Fibroblast of skin of right biceps (primary cell): ENCODE data around the gene SLC35A1.

ENCODE experiments used
- DNase-seq: peaks from one replicate; pipeline ENCODE4 v3.0.0-alpha.2; 2013

SLC35A1 gene

DNA sequence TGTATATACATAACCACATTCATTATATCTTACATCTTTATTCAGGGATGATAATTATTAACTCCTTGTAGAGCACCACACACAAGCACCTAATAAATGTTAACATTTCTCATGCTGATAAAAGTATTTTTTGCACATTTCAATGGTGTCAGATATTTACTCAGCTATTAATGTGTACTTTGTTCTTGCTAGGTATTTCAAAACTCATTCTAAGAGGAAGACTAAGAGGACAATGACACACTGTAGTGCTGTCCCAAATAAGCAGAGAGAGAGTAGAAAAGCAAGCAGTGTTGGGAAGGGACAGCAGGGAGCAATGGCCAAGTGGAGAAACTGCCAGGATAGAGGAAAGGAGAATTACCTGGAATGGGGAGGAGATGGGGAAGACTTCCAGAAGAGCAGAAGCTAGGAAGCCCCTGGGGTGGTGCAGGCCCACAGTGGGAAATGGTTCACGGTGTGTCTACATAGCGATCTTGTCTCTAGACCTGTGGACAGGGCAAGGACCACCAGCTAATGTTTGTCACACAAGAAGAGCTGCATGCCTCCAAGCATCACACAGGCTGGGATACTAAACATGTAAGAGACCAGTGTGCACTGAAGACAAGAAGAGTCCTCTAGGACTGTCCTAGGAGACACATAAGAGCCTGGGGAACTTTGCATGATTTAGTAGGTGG lies 61.7 kb downstream of the SLC35A1 start:
- no peak for DNase-seq

DNA sequence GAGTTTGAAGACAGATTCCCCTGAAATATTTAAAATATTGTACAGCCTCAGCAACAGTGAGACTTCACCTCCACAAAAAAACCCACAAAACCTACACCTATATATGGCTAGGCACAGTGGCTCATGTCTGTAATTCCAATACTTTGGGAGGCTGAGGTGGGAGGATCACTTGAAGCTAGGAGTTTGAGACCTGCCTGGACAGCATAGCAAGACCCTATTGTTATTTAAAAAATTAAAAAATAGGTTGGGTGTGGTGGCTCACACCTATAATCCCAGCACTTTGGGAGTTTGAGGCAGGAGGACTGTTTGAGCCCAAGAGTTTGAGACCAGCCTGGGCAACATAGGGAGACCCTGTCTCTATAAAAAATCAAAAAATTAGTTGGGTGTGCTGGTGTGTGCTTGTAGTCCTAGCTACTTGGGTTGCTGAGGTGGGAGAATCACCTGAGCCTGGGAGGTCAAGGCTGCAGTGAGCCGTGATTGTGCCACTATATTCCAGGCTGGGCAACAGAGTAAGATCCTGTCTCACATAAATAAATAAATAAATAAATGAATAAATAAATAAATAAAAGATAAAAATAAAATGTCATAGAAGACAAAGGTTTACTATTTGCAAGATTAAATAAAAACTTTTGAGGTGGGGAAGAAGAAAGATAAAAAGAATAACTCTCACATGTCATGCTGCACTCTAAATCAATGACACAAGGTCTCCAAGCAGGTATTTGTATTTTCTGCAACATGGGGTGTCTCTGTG lies 65.9 kb downstream of the SLC35A1 start:
- no peak for DNase-seq

DNA sequence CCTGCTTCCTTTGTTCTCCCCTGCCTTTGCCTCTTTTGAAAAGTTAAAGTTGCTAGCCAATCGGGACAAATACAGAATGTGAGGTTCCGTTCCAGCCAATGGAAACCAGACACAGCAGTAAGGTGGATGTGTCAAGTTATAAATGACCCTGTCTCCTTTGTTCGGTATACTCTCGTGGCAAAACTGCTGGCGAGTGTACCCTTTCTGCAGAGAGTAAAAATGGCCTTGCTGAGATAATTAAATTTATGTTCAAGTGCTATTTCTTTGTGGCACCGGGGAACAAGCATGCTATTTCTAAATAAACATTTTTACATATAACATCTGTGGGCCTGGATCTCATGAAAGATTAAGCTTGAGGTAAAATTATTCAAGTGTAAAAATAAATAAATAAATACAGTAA lies 66.8 kb downstream of the SLC35A1 start:
- DNase-seq = no peak

DNA sequence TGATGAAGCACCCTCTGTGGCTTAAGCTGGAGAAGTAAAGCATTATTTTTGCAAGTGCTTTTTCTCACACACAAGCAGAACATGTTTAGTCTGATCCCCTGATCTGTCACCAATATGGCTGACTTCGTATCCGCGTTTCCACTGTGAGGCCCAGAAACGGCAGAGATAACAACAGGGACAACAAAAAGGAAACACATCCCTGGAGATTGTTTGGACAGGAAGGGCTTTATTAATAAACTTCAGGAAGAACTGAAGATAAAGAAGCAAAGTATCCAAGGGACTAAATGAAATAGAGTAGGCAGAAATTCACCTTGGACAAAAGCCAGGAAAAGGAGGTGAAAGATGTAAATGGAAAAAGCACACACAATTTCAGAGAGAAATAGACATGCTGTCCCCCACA lies 67.8 kb downstream of the SLC35A1 start:
- no peak for DNase-seq

DNA sequence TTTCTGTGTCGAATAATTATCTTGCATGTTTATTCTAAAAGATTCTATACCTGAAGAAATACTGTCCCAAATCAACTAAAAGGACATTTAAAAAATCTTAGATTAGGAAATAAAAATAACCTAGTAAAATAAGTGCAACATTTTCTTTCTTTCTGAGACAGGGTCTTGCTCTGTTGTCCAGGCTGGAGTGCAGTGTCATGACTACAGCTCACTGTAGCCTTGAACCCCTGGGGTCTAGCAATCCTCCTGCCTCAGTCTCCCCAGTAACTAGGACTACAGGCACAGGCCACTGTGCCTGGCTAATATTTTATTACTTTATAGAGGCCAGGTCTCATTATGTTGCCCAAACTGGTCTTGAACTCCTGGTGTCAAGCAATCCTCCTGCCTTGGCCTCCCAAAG lies 68.3 kb downstream of the SLC35A1 start:
- DNase-seq = no peak

DNA sequence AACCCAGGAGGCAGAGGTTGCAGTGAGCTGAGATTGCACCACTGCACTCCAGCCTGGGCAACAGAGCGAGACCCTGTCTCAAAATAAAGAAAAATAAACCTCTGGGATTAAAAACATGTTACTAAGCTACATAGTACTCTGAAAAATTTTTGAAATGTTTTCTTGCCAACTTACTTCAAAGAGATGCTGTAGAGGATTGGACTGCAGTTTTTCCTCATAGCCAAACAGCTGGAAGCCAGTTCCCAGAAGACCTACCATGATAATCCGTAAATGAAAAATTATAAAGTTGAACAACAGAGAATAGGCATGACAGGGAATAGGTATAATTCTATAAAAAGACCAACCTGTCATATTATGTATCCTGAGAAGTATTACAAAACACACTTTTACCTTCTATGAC lies 69.0 kb downstream of the SLC35A1 start:
- no peak for DNase-seq

DNA sequence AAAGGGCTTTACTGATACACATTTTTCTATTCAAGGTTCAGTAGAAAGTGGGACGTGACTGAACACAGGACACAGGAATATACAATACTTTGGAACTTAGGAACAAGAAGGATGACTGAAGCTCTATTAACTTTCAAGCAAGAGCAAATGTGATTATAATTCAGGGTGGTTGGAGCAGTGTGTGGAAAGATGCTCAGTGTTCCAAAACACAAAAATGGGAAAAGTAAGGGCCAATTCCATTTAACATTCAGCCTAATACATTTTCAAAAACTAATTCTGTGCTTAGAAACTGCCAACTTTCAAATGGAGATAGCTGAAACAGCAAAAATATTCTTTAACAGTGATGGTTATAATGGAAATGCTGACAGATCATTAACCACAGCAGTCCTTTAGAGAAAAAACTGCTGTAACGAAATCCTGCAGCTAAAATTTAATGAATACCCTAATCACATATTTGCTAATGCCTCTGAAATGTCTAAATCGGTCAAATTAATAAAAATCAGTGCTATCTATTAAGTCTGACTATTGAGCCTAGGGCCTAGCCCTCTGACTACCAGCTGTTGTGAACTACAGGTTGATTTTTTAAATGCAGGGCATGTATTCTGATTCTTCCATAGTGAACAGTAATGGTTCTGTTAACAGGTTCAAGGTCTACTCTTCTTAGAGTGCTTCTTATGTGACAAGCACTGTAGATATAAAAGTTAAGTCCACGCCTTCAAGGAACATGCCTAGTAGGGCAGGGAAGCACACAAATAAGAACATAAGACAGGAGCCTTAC lies 71.1 kb downstream of the SLC35A1 start:
- DNase-seq = no peak

DNA sequence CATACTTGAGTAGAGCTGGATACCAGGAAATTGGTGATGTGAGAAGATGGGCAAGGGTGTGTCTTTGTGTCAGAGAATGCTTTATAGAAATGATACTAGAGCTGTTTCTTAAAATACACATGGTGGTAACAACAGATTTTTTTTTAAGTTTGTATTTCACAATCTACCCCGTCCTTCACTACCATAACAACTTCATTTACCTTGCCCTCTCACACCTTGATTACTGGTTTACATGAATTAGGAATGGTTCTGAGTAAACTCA lies 71.6 kb downstream of the SLC35A1 start:
- no peak for DNase-seq

DNA sequence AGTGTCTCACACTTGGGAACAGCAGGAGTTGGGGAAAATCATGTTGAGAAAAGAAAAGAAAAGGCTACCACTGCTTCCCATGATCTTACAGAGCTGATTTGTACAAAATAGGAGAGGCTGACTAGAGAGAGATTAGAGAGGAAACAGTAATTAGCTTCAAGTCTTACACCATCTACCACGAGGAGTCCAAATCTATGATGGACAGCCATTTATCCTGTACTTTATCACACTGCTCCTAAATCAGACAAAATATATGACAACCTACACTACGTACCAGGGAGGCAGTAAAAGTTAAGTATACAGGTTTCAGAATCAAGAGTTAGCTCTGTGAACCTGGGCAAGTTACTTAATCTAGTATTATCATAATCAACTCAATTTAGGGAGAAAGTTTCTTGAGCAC lies 79.0 kb downstream of the SLC35A1 start:
- DNase-seq = no peak

DNA sequence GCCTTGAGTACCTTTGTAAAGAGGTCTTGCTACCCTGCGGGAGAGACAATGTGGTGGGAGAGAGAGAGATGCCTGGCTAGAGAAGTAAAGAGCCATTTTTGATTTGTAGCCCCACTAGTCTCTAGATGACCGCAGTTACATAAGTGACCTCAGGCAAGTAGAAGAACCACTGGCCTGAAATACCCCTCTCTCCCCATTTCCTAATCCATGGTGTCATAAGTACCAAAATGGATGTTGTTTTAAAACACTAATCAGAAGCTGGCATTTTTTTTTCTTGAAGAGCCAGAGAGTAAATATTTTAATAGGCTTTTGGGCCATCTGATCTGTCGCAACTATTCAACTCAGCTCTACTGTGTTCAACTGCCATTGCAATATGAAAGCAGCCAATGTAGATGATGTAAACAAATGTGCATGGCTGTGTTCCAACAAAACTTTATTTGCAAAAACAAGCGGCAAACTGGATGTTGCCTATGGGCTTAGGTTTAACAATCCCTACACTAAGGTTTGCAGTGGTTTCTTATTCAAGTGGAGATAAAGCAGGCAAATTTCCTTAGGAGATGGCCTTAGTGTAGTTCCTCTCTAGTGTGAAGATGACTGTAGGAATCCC lies 80.5 kb downstream of the SLC35A1 start:
- DNase-seq = no peak

DNA sequence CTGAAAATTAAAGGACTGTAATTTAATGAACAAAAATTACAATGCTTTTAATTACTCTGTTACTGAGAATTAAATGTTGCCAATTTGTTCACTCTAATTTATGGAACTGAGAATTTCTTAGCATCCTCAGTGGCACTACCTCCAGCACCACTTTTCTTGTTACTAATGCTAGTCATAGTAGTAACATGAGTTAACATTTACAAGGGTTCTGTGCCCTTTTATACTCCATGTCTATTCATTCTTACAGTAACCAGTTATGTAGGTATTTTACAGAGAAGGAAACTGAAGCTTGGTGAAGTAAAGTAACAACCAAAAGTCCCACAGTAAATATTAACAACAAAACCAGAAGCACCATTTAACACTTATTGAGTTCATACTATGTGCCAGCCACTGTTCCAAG lies 82.7 kb downstream of the SLC35A1 start:
- no peak for DNase-seq

DNA sequence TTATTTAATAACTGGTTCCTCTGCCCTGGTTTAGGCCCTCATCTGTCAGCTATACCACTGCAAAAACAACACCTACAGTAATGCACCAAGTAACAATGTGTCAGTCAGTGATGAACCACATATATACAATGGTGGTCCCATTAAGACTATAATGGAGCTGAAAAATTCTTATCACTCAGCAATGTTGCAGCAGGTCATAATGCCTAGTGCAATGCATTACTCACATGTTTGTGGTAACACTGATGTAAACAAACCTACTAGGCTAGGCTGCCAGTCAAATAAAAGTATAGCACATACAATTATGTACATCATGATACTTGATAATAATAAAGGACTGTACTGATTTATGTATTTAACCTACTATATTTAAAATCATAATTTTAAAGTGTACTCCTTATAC lies 85.7 kb downstream of the SLC35A1 start:
- DNase-seq = peak; percentile 19

DNA sequence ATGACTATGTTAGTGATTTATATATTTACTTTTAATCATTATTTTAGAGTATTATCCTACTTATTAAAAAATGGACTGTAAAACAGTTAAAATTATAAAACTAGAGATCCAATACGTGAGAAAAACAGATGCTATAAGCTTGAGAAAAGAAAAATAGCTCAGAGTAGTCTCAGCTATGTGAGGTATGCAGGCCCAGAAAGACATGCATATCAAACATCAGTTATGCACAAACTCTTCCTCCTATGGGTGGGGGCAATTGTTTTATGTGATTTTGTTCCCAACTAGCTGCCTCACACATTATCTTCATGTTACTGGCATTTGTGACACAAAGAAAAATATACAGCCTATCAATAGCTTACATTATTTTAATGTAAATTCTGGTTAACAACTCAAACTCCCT lies 88.2 kb downstream of the SLC35A1 start:
- DNase-seq = peak; percentile 7
